ENCODE measurements around the gene COASY. TPM values are rescaled to one million over a fixed set of nuclear protein-coding genes. Genes with fewer than 3 reads are reported as not detected.

COASY gene
- total and polyA plus RNA-seq, 2 of the 4 experiments (the other 2 are of a cell fraction), result 10.6 to 44.0 TPM

GRCh38 chr17:42596386-42596785 lies 34.4 kb downstream of the COASY start:
- Histone ChIP-seq H2AK9ac (replicated peaks; ENCODE audit: low read depth, low read length, poor library complexity) (no peak overlapping the region), H3K9me1 (ENCODE audit: insufficient read depth, low read length) (no peaks in the 10 kb centered on the region), H2AK5ac (ENCODE audit: low read depth, low read length) (no peak overlapping the region), H3K36me3 (ENCODE audit: control insufficient read depth, insufficient read depth, low read length) (peaks cover 7% of the 10 kb centered on the region; the same call in 1 of the 2 replicates), H3K4ac (ENCODE audit: low read depth, low read length) (no peak overlapping the region), H3K23ac (ENCODE audit: low read depth, low read length) (no peak overlapping the region), H3K27ac (ENCODE audit: insufficient read depth, low read length) (no peak overlapping the region), H4K20me1 (ENCODE audit: insufficient read depth, low read length) (peaks cover 20% of the 10 kb centered on the region), H3K9ac (ENCODE audit: low read depth, low read length) (no peak overlapping the region), H3K4me2 (ENCODE audit: low read depth, low read length) (no peak overlapping the region), H4K91ac (ENCODE audit: insufficient read depth, low read depth, low read length) (no peak overlapping the region), H2BK120ac (ENCODE audit: low read depth, low read length) (no peak overlapping the region), H4K8ac (ENCODE audit: low read depth in 2 of 2, low read length in 2 of 2) (no peak overlapping the region), H4K5ac (ENCODE audit: low read depth, low read length) (no peak overlapping the region), H3K14ac (replicated peaks; ENCODE audit: low read depth, low read length) (no peak overlapping the region), H3K79me1 (ENCODE audit: low read depth in 1 of 2, low read length in 2 of 2) (peaks cover 10 to 61% of the 10 kb centered on the region in 2 experiments), H3K9me3 (ENCODE audit: control insufficient read depth, insufficient read depth, low read length) (no peaks in the 10 kb centered on the region), H3K56ac (ENCODE audit: extremely low read depth, insufficient read depth, low read length) (no peak overlapping the region), H3K27me3 (ENCODE audit: control insufficient read depth, insufficient read depth, low read length) (no peaks in the 10 kb centered on the region), H3K4me3 (ENCODE audit: insufficient read depth, low read depth, low read length) (no peak overlapping the region), H2BK5ac (ENCODE audit: low read depth, low read length, poor library complexity, severe bottlenecking) (no peak overlapping the region), H3K4me1 (ENCODE audit: control insufficient read depth, insufficient read depth, low read length) (no peaks in the 10 kb centered on the region), H2BK15ac (ENCODE audit: low read depth, low read length) (no peak overlapping the region), H2BK20ac (ENCODE audit: low read depth, low read length) (no peak overlapping the region), H2AFZ (replicated peaks; ENCODE audit: low read length, poor library complexity) (no peak overlapping the region), H3K18ac (ENCODE audit: low read depth, low read length) (no peak overlapping the region)
- no CpG with 5 or more reads among the region's 3 CpGs for WGBS, 2 experiments (ENCODE audit: extremely low coverage in 2 of 2, insufficient read length in 1 of 2)
- no peak for TF ChIP-seq SMC3 (IDR thresholded peaks at IDR 0.05; ENCODE audit: low read depth, low read length)
- TF ChIP-seq RFX5 (IDR thresholded peaks at IDR 0.05; ENCODE audit: low read depth, low read length), result no peak
- no peak for TF ChIP-seq RAD21 (IDR thresholded peaks at IDR 0.05; ENCODE audit: low read length)
- TF ChIP-seq BHLHE40 (IDR thresholded peaks at IDR 0.05; ENCODE audit: low read depth, low read length), result no peak
- no peak for TF ChIP-seq RCOR1 (IDR thresholded peaks at IDR 0.05; ENCODE audit: insufficient replicate concordance, low read length)
- no peak for TF ChIP-seq ELK1 (IDR thresholded peaks at IDR 0.05; ENCODE audit: borderline replicate concordance, low read depth, low read length)
- no peak for TF ChIP-seq POLR2A (IDR thresholded peaks at IDR 0.05; ENCODE audit: low read depth, low read length)
- no peak for TF ChIP-seq MAFK (IDR thresholded peaks at IDR 0.05; ENCODE audit: low read depth, low read length)
- TF ChIP-seq CHD1 (IDR thresholded peaks at IDR 0.05; ENCODE audit: low read depth, low read length), result no peak
- TF ChIP-seq FOS (IDR thresholded peaks at IDR 0.05; ENCODE audit: low read depth, low read length), result no peak
- no peak for TF ChIP-seq MXI1 (IDR thresholded peaks at IDR 0.05; ENCODE audit: borderline replicate concordance, low read depth, low read length)
- no peak for TF ChIP-seq CEBPB (IDR thresholded peaks at IDR 0.05; ENCODE audit: low read depth, low read length)
- TF ChIP-seq NFE2L2 (IDR thresholded peaks at IDR 0.05; ENCODE audit: low read depth, low read length), result no peak
- no TSS peak for BruUV-seq (replicated peaks)
- POLR2A ChIA-PET (ENCODE audit: unreplicated experiment), result no interaction called here
- in situ Hi-C loops (cut with MboI; ENCODE audit: low sequenced_read_pairs), result no loop called here
- intact Hi-C loops (cut with micrococcal nuclease), result no loop called here
- no peak for DNase-seq
- CTCF ChIA-PET, result no interaction called here
- ATAC-seq (ENCODE audit: low read depth), result no peak
- dilution Hi-C loops (cut with HindIII; ENCODE audit: low sequenced_read_pairs, unreplicated experiment), result no loop called here

Data from IMR-90 (cell line).